Measurements from ENCODE around the gene SLX4.

The SLX4 gene

DNA sequence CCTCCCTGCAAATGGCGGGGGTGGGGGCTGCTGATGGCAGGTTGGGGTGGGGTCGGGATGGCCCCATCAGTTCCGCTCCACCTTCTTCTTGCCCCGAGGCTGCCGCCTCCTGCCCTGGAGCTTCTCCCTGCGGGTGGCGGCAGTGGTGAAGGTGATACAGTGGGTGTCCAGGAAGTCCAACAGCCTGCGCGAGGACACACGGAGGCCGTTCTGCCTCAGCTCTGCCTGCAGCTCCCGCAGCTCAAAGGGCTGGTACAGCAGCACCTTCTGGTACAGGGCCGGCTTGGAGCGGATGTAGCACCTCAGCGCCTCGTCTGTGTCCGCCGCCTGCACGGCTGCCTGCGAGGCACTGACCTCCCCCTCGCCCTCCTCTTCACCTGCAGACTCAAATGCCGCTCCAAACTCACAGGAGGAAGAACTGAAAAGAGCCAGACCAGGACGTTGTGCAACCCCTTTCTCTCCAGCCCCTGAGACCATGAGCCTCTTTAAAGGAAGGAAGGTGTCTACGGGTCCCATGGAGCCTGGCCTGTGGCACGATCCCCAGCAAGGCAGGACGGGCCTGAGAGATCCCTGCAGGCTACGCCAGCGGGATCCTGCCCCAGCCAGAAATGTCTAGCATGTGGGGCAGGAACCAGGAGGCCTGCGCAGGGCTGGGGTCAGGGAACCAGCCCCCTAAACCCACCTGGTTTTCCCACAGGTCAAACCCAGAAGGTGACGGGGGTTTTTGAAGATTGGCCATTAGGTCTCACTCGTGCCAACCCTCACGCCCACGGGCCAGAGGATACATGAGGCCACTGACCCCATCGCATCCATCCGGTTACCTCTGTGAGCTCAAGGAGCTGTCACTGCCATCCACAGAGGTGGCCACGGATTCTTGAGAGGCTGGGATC, 28.9 kb downstream of the SLX4 start:
- DNase-seq (ENCODE audit: low spot score): no peak

DNA sequence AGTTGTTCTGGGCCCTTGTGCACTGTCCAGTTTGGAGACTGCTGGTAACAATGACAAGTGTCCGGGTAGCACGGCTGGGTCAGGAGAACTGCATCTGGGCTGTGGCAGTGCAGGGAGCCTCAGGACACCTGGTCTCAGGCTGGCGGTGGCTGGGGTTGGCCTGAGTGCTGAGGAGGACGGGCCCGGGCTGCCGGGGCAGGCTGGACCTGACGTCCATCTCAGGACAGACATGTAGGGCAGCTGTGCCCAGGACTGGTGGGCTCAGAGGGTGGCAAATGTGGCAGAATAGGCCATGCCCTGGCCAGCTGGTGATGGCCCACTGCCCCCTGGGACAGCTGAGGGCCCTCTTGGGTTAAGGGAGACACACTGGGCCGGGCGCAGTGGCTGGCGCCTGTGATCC, 30.0 kb downstream of the SLX4 start:
- no peak for DNase-seq (ENCODE audit: low spot score)

DNA sequence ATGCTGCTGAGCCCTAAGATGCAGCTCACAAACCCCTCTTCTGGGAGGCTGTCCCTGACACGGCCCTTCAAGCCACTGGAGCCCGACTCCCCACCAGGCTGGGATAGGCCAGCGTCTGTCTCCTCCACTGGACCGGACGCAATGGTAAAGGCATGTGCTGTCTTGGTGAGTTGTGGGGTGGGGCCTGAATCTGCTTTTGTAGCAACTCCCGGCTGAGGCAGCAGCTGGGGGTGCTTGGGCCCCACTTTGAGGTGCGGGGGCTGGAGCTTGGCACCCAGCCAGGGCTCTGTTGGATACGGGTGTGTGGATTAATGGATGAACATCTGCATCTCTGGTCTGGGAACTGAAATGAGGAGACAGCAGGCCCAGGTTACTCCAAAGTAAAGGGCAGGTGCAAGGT, 30.7 kb downstream of the SLX4 start:
- DNase-seq (ENCODE audit: low spot score): no peak

DNA sequence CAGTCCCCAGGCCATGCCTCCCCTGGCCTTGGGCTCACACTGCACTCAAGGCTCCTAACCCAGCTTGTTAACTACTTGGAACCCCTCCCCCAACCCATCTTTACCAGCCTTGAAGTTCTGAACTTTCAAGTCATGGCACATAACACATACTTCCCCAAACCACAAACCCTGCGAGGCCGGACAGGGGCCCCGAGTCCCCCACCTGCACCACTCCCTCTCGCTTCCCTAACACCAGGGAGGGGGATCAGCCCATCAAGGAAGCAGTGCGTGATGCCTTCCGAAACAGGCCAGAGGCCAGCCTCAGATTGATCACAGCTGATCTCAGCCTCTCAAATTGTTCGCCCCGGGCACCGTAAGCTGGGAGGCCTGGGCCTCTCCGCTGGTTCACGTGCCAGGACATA, 31.2 kb downstream of the SLX4 start:
- no peak for DNase-seq (ENCODE audit: low spot score)

DNA sequence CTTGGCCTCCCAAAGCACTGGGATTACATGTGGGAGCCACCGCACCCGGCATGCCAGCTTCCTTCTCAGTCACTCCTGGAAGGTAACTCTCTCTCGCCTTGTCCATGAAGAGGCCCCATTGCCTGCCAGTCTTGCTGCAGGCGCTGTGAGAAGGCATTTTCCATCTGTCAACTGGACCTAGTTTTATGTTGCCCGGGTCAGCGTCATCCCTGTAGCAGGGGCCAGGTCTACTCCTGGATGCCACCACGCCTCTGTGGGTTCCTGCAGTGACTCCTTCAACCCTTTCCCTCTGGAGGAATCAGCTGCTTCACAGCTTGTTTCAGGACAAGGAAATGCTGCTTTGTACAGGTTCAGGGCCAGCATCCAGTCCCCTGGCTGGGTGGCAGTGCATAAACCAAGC, 31.6 kb downstream of the SLX4 start:
- DNase-seq (ENCODE audit: low spot score): no peak

DNA sequence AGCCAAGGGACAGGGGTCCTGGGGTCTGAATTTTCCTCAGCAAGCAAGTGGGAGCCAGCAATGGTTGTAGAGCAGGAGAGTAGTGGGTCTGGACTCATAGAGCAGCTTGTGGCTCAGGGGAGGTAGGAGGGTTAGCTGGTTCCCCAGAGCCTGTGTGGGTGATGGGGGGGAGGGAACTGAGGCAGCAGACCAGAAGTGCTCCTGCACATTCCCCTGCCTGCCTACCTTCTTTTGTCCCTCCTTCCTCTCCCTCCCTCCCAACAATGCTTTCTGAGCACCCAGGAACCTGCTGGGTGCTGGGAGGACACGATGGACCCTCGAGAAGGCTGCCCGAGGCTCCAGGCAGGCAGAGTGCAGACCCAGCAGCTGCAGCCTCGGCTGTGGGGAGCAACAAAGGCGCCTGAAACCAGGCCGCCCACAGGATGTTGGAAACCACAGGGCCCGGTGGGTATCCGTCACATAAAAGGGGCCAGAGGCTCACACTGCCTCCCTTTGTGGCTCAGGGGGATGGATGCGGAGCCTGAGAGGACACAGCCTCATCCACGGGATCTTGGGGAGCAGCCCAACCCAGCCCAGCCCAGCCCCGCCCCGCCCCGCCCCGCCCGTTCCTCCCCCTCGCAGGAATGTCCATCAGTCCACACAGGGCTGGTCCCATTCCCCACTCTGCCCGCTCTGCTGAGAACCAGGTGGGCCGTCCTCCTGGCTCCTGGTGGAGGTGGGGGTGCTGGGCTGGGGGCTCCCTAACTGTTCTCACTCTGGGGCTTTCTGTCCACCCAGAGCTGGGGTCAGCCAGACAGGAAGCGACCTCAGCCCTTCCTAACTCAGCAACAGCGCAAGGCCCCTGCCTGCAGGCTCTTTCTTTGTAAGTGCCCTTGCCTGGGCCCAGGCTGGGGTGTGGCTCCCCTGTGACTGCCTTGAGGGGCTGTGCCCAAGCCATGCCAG, 32.5 kb downstream of the SLX4 start:
- no peak for DNase-seq (ENCODE audit: low spot score)

DNA sequence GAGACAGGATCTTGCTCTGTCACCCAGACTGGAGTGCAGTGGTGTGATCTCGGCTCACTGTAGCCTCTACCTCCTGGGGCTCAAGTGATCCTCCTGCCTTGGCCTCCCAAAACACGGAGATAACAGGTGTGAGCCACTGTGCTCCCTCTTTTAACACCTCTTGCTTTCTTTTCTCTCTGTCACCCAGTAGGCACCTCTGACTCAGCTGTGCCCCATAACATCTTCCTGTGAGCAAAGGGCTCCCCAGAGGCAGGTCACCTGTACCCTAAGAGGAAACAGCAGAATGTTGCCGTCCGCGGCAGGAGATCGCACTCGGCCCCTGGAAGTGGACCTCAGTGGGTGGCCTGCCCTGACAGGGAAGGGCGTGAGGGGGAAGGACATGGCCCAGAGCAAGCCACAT, 33.3 kb downstream of the SLX4 start:
- DNase-seq (ENCODE audit: low spot score): no peak

DNA sequence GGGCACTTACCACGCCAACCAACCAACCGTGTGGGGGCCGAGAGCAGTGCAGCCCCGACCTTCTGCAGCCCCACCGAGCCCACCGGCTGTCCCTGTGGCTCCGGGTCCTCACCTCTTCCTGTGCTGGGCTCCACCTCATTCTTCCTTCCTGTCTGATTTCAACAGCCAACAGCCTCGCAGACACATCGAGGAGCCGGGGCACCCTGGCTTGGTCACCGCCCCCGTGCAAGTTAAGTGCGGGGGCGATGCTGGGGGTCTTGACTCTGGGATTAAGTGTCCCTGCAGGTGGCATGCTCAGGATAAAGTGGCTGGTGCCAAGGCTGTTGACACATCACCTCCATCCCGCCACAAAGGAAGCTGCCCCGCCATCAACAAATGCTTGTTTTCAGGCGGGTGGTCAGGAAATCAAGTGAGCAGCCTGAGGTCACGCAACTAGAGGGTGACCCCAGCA, 34.1 kb downstream of the SLX4 start, which contains the start of gene NLRC3:
TSS of gene NLRC3 (minus strand) at position 102 of the 451 bp plus-strand sequence. CDS start 12,367 bp downstream, outside the sequence.
- no peak for DNase-seq (ENCODE audit: low spot score)

DNA sequence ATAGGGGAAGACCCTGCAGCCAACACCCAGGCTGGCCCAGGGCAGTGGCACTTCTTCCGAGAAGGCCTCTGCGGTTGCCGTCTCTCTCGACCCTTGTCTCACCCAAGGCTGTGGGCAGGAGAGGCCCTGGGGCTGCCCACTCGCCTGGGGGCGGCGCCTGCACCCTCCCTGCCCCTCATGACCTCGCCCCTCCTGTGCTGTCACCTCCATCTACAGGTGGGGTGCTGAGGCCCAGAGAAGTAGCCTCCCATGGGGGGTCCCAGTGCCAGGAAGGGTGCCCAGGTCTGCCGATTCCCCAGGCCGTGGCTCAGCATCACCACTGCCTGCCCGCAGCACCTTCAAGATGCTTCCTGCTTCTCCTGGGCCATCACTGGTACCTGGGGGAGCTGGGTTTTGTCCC, 35.2 kb downstream of the SLX4 start:
- no peak for DNase-seq (ENCODE audit: low spot score)

DNA sequence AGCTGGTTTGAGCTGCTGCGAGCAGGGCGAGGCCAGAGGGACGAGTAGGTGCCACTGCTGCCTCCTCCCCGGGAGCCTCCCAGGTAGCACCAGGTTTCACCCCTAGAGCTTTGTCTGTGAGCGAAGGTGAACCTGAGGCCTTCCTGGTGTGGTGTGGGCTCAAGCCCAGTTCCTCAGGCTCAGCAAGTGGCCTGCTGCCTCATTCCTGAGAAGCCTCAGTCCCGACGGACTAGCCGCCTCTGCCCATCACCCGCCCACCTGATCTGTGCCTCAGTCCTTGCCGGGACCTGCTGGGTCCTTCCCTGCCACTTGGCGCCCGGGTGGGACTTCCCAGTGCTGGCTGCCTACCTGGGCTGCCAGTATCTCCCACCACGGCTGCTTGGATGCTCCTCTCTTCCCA, 35.9 kb downstream of the SLX4 start:
- no peak for DNase-seq (ENCODE audit: low spot score)

DNA sequence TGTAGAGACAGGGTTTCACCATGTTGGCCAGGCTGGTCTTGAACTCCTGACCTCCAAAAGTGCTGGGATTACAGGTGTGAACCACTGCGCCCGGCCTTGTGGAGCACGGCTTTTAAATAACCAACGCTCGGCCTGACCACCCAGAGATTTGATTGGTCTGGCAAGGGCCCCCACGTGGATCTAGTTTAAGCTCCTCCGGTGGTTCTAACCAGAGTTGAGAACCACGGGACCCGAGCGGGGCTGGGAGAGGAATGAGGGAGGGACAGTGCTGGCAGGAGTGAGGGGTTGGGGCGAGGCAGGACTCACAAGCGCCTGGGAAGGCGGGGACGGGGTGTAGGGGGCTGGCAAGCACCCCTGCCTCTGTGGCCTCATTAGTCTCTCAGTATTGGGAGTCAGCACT, 37.2 kb downstream of the SLX4 start:
- DNase-seq (ENCODE audit: low spot score): no peak

DNA sequence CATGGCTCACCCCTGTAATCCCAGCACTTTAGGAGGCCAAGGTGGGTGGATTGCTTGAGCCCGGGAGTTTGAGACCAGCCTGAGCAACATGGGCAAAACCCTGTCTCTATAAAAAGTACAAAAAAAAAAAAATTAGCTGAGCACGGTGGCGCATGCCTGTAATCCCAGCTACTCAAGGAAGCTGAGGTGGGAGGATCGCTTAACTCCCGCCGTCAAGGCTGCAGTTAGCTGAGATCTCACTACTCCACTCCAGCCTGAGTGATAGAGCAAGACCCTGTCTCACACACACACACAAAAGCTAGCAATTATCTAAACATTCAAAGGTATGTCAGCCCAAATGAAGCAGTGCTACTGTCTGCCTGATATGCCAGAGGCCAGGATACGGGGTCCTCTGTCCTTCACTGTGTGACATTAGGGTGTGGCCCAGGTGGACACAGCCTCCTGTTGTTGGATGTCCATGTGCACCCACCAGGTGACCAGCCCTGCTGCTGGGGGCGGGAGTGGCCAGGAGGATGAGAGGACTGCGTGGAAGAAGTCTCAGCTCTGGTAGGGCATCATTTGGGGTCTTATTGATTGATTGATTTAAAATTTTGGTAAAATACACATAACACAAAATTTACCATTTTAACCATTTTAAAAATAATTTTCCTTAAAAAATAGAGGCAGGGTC, 38.1 kb downstream of the SLX4 start:
- DNase-seq (ENCODE audit: low spot score): no peak

DNA sequence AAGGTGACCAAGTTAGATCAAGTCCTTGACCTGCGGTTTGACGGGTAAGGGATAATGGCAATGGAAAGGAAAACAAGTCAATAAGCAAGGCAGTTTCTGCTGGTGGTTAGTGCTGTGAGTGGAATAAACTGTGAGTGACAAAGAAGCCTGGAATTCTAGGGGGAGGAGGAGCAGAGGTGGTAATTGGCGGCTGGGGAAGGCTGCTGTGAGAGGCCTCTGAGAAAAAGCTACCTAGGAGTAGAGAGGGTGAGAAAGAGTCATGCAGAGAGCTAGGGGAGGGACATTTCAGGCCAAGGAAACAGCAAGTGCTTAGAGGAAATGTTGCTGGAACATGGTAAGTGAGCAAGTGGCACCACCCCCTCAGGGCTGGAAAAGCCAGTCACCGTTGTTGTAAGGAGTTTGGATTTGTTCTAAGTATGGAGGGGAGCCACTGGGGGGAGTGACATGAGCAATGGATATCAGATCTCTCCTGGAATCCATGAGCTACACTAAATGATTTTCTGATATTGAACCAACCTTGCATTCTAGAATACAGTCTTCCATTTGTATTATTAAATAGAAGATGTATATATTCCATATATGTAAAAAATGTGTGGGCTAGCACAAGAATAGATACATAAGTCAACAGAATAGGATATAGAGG, 40.9 kb downstream of the SLX4 start:
- DNase-seq (ENCODE audit: low spot score): no peak

DNA sequence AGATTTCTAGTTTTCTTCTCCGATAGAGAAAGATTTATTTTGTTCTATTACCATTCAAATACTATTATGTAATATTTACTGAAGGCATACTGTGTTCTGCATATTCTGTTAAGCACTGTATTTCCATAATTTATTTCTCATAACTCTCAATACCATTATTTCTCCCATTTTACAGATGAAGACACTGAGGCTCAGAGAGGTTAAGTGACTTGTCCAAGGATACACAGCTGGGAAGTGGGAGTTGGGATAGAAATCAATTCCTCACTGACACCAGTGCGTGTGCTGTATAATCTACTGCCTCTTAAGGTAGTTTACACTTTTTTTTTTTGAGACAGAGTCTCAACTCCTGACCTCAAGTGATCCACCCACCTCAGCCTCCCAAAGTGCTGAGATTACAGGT, 41.6 kb downstream of the SLX4 start:
- DNase-seq (ENCODE audit: low spot score): no peak

DNA sequence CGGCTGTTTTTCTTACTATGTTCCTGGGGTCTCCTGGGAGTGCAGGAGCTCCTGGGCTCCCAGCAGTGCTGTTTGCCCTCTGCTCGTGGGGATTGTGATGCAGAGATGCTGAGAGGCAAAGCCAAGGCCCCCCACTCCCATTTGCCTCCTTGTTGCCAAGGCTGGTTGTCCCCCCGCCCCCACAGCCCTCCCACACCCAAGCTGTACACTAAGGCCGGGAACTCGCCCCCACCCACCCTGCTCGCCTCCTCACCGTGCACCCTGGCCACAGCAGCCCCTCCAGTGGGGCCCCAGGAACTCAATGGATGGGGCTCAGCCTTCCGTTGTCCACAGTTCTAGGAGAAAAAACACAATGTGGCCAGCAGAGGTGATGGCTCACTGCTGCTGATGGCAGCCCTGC, 44.4 kb downstream of the SLX4 start:
- DNase-seq (ENCODE audit: low spot score): no peak

DNA sequence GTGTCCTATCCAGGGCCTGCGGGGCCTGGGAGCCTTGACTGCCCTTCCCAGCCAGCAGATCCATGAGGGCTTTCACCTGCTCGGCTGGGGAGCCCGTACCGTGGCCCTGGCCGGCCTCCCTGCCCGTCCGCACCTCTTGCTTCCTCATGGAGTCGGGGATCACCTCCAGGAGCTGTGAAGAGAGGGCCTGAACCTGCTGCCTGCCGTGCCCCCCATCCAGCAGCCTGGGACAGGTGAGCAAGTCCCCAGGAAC, 46.6 kb downstream of the SLX4 start:
- no peak for DNase-seq (ENCODE audit: low spot score)

DNA sequence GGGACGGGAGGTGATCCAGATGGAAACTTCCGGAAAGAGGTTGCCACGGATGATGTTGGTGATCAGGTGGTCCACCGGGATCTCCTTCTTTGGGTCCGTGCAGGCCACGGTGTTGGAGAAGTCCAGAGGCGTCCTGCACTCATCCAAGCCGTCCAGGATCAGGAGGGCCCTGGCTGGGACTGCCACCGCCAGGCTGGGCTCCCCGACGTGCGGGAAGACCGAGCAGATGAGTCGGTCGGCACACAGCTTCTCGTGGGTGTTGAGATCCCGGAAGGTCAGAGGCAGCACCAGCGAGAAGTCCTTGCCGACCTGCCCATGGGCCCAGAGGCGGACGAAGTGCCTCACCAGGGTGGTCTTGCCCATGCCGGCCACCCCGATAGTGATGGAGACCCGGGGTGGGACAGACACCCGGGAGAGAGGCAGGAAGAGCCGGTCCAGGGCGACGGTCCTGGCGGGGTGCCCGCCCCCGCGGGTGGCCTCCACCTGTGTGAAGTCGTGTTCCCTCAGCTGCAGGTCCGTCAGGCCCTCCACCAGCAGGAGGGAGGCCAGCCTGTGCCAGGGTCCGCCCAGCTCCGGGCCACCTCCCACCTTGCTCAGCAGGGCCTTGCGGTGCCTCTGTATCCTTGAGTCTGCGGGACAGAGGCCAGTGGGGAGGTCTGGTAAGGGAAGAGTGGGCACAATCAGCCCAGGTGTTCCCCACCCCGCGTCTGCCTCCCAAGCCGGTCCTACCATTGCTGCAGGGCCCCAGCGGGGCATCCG, 47.1 kb downstream of the SLX4 start:
- no peak for DNase-seq (ENCODE audit: low spot score)

DNA sequence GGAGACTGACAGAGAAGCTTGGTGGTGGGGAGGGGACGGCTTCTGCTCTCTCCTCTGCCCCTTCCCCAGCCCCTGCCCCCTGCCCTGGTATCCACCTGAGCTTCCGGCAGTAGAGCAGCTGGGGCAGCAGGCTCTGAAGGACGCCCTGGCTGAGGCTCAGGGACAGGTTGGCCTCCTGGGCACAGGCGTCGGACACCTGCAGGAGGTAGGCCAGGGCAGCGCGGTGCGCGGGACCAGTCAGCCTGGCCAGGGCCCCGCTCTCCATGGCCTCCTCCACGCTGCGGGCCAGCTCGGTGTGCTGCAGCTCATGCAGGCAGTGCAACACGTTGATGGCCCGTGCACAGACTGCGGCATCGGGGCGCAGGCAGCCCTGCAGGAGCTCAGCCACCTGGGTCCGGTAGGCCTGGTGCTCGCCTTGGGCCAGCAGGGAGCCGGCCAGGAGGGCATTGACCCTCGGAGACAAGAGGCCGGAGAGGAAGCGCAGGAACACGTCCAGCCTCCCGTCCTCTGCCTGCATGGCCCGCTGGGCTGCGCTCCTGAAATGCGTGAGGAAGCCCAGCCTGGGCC, 48.4 kb downstream of the SLX4 start:
- DNase-seq (ENCODE audit: low spot score): no peak

DNA sequence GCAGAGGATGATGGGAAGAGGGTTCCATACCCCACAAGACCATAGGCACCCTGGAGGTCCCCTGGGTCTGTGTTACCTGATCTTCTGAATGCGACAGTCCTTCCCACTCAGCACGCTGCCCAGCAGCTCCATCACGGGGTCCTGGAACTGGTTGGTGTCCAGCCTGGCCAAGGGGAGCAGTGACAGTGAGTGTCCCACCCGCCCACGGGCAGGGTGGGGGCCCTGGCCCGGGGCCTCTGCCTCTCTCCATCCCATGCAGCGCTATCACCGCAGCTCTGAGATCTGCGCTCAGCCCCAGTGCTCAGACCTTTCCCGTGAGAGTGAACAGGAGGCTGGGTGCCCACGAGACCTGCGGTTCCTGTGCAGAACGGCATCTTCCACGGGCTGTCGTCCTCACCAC, 49.8 kb downstream of the SLX4 start:
- DNase-seq (ENCODE audit: low spot score): no peak

DNA sequence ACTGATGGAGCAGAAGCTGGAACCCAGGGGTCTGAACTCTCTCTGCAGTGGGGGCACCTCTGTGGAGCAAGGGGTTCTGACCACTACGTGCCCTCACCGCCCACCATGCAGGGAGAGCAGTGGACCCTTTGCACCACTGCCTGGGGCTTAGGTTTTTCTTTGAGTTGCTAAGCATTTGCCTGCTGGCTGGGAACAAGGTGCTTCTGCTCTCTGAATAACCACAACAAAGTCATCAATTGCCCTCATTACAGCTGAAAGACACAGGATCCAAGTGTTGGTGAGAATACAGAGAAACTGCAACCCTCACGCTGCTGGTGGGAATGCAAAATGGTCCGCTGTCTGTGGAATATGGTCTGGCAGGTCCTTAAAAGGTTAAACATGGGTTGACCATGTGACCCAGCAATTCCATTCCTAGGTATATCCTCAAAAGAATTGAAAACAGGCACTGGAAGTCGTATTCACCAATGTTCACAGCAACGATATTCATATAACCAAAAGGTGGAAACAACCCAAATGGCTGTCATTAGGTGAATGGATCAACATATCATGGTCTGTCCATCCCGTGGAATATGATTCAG, 57.0 kb downstream of the SLX4 start:
- no peak for DNase-seq (ENCODE audit: low spot score)

Measured in globus pallidus (tissue), 1 donor.